ENCODE data around the gene PSME1. TPM values are rescaled to one million over a fixed set of nuclear protein-coding genes. Genes with fewer than 3 reads are reported as not detected.

The PSME1 gene
- total and polyA plus RNA-seq, 2 of the 4 experiments (the other 2 are of a cell fraction) = 42.8 to 106 TPM

GRCh38 chr14:24151404-24152080 lies 15.5 kb downstream of the PSME1 start:
- Histone ChIP-seq H4K8ac (ENCODE audit: low read depth in 2 of 2, low read length in 2 of 2) (no peak overlapping the region), H3K4ac (ENCODE audit: low read depth, low read length) (no peak overlapping the region), H4K91ac (ENCODE audit: insufficient read depth, low read depth, low read length) (no peak overlapping the region), H3K79me1 (ENCODE audit: low read depth in 1 of 2, low read length in 2 of 2) (peaks cover 19 to 41% of the 10 kb centered on the region in 2 experiments), H2BK20ac (ENCODE audit: low read depth, low read length) (no peak overlapping the region), H3K23ac (ENCODE audit: low read depth, low read length) (no peak overlapping the region), H3K14ac (replicated peaks; ENCODE audit: low read depth, low read length) (no peak overlapping the region), H3K56ac (ENCODE audit: extremely low read depth, insufficient read depth, low read length) (no peak overlapping the region), H2BK120ac (ENCODE audit: low read depth, low read length) (no peak overlapping the region), H3K4me2 (ENCODE audit: low read depth, low read length) (no peak overlapping the region), H4K5ac (ENCODE audit: low read depth, low read length) (no peak overlapping the region), H2AK9ac (replicated peaks; ENCODE audit: low read depth, low read length, poor library complexity) (no peak overlapping the region), H3K9ac (ENCODE audit: low read depth, low read length) (no peak overlapping the region), H3K18ac (ENCODE audit: low read depth, low read length) (no peak overlapping the region), H2AFZ (replicated peaks; ENCODE audit: low read length, poor library complexity) (no peak overlapping the region), H2BK15ac (ENCODE audit: low read depth, low read length) (no peak overlapping the region), H3K9me3 (ENCODE audit: control insufficient read depth, insufficient read depth, low read length) (no peaks in the 10 kb centered on the region), H3K4me1 (ENCODE audit: control insufficient read depth, insufficient read depth, low read length) (peaks cover 3% of the 10 kb centered on the region), H3K9me1 (ENCODE audit: insufficient read depth, low read length) (no peaks in the 10 kb centered on the region), H3K4me3 (ENCODE audit: insufficient read depth, low read depth, low read length) (no peak overlapping the region), H2AK5ac (ENCODE audit: low read depth, low read length) (no peak overlapping the region), H4K20me1 (ENCODE audit: insufficient read depth, low read length) (peaks cover 10% of the 10 kb centered on the region), H3K36me3 (ENCODE audit: control insufficient read depth, insufficient read depth, low read length) (peaks cover 55% of the 10 kb centered on the region), H3K27ac (ENCODE audit: insufficient read depth, low read length) (no peak overlapping the region), H2BK5ac (ENCODE audit: low read depth, low read length, poor library complexity, severe bottlenecking) (no peak overlapping the region), H3K27me3 (ENCODE audit: control insufficient read depth, insufficient read depth, low read length) (no peaks in the 10 kb centered on the region)
- dilution Hi-C loops (cut with HindIII; ENCODE audit: low sequenced_read_pairs, unreplicated experiment) (no loop called here), in situ Hi-C loops (cut with MboI; ENCODE audit: low sequenced_read_pairs) (no loop called here), intact Hi-C loops (cut with micrococcal nuclease) (no loop called here)
- TF ChIP-seq, protein P1, sequence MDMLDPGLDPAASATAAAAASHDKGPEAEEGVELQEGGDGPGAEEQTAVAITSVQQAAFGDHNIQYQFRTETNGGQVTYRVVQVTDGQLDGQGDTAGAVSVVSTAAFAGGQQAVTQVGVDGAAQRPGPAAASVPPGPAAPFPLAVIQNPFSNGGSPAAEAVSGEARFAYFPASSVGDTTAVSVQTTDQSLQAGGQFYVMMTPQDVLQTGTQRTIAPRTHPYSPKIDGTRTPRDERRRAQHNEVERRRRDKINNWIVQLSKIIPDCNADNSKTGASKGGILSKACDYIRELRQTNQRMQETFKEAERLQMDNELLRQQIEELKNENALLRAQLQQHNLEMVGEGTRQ (IDR thresholded peaks at IDR 0.05; ENCODE audit: low read depth, low read length) = no peak
- no peak for TF ChIP-seq MAFK (IDR thresholded peaks at IDR 0.05; ENCODE audit: low read depth, low read length)
- TF ChIP-seq CHD1 (IDR thresholded peaks at IDR 0.05; ENCODE audit: low read depth, low read length) = no peak
- TF ChIP-seq FOS (IDR thresholded peaks at IDR 0.05; ENCODE audit: low read depth, low read length) = no peak
- no peak for TF ChIP-seq RCOR1 (IDR thresholded peaks at IDR 0.05; ENCODE audit: insufficient replicate concordance, low read length)
- TF ChIP-seq CTCF (conservative IDR thresholded peaks at IDR 0.05; ENCODE audit: low read depth, low read length) = no peak
- TF ChIP-seq RFX5 (IDR thresholded peaks at IDR 0.05; ENCODE audit: low read depth, low read length) = no peak
- no peak for TF ChIP-seq BHLHE40 (IDR thresholded peaks at IDR 0.05; ENCODE audit: low read depth, low read length)
- no peak for TF ChIP-seq SMC3 (IDR thresholded peaks at IDR 0.05; ENCODE audit: low read depth, low read length)
- no peak for TF ChIP-seq RAD21 (IDR thresholded peaks at IDR 0.05; ENCODE audit: low read length)
- TF ChIP-seq MAZ (IDR thresholded peaks at IDR 0.05; ENCODE audit: borderline replicate concordance, low read depth, low read length) = no peak
- no peak for TF ChIP-seq POLR2A (IDR thresholded peaks at IDR 0.05; ENCODE audit: low read depth, low read length)
- no peak for TF ChIP-seq NFE2L2 (IDR thresholded peaks at IDR 0.05; ENCODE audit: low read depth, low read length)
- no peak for TF ChIP-seq MXI1 (IDR thresholded peaks at IDR 0.05; ENCODE audit: borderline replicate concordance, low read depth, low read length)
- no CpG with 5 or more reads among the region's 16 CpGs for WGBS, 2 experiments (ENCODE audit: extremely low coverage in 2 of 2, insufficient read length in 1 of 2)
- ChIA-PET POLR2A (ENCODE audit: unreplicated experiment) (no interaction called here), CTCF (interaction anchor here (4.3 kb wide), 1 partner anchor 9 kb away, joined by 14 read pairs; the partner anchor contains the start of gene IRF9)
- no TSS peak for BruUV-seq (replicated peaks)
- no peak for DNase-seq
- no peak for ATAC-seq (ENCODE audit: low read depth)

Data from IMR-90 (cell line).